ENCODE results near the gene GSX1.

GRCh38 chr13:27791146-27791900 lies 960 bp upstream of the GSX1 start:
- TF ChIP-seq CTCF (IDR thresholded peaks at IDR 0.05) (no peak), EZH2 (IDR thresholded peaks at IDR 0.05) (peak; percentile 70), EZH2phosphoT487 (IDR thresholded peaks at IDR 0.05) (peak; percentile 92)

Data from neural progenitor cell (in vitro differentiated cells).